Measurements from ENCODE around the gene P2RY11. TPM values are rescaled to one million over a fixed set of nuclear protein-coding genes. Genes with fewer than 3 reads are reported as not detected.

P2RY11 gene
- total RNA-seq, 1 donor from 2014 or later = 25.9 TPM

DNA sequence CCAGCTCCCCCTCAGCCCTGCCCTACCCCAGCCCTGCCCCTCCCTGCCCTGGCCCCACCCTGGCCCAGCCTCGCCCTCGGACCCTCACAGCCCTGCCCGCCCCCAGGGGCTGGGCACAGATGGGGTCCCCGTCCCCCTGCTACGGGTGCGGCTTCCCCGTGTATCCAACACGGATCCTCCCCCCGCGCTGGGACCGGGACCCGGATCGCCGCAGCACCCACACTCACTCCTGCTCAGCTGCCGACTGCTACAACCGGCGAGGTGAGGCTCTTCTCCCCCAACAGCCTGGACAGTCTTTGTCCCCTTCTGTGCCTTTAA is 20.2 kb upstream of the P2RY11 start:
- Mint-ChIP-seq H3K27me3 (ENCODE audit: low read depth) (peaks cover 42% of the 10 kb centered on the region), H3K36me3 (ENCODE audit: low read depth) (no peaks in the 10 kb centered on the region), H3K9me3 (no peaks in the 10 kb centered on the region), H3K27ac (ENCODE audit: unreplicated experiment) (no peak overlapping the region), H3K4me3 (no peak overlapping the region), H3K4me1 (no peaks in the 10 kb centered on the region)
- no peak for DNase-seq (ENCODE audit: low read depth, low spot score)
- TF ChIP-seq CTCF (conservative IDR thresholded peaks at IDR 0.05) = no peak

GRCh38 chr19:10091895-10092641 is 19.4 kb upstream of the P2RY11 start:
- Mint-ChIP-seq H3K9me3 (no peaks in the 10 kb centered on the region), H3K27me3 (ENCODE audit: low read depth) (peaks cover 37% of the 10 kb centered on the region), H3K36me3 (ENCODE audit: low read depth) (no peaks in the 10 kb centered on the region), H3K4me3 (no peak overlapping the region), H3K27ac (ENCODE audit: unreplicated experiment) (no peak overlapping the region), H3K4me1 (no peaks in the 10 kb centered on the region)
- no peak for TF ChIP-seq CTCF (conservative IDR thresholded peaks at IDR 0.05)
- no peak for DNase-seq (ENCODE audit: low read depth, low spot score)

DNA sequence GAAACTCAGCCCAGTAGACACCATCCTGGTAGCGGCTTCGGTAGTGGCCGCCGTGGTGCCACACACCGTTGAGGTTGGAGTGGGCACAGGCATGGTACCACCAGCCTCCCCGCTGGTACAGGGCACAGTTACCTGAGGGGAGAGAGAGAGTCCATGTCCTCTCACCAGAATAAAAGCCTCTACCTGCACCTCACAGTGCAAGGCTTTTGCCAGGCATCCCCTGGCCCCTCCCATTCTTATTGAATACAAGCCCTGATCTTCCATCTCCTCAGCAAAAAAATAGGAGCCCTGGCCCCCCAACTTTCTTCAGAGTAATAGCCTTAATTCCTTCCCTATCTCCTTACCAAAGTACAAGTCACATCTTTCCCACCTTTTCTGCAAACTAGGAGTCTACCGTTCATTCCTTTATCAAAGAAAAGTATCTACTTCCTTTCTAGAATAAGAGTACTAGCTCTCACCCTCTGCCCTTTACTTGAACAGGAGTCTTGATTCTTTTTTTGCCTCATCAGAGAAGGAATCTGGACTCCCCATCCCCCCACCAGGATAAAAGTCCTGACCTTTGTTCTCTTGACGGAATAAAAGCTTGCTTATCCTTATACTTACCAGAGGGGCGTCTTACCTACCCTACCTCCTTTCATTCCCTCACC is 18.7 kb upstream of the P2RY11 start:
- Mint-ChIP-seq H3K4me1 (no peaks in the 10 kb centered on the region), H3K36me3 (ENCODE audit: low read depth) (no peaks in the 10 kb centered on the region), H3K4me3 (no peak overlapping the region), H3K9me3 (no peaks in the 10 kb centered on the region), H3K27ac (ENCODE audit: unreplicated experiment) (no peak overlapping the region), H3K27me3 (ENCODE audit: low read depth) (peaks cover 30% of the 10 kb centered on the region)
- DNase-seq (ENCODE audit: low read depth, low spot score) = no peak
- no peak for TF ChIP-seq CTCF (conservative IDR thresholded peaks at IDR 0.05)

- H3K27me3 Mint-ChIP-seq (ENCODE audit: low read depth) = peaks cover 29% of the 10 kb centered on the region
- H3K27ac Mint-ChIP-seq (ENCODE audit: unreplicated experiment) = no peak overlapping the region
- no peak for DNase-seq (ENCODE audit: low read depth, low spot score)
- no peaks in the 10 kb centered on the region for H3K9me3 Mint-ChIP-seq
- H3K4me3 Mint-ChIP-seq = peak overlapping the region; percentile 27
- no peaks in the 10 kb centered on the region for H3K4me1 Mint-ChIP-seq
- H3K36me3 Mint-ChIP-seq (ENCODE audit: low read depth) = no peaks in the 10 kb centered on the region
- no peak for TF ChIP-seq CTCF (conservative IDR thresholded peaks at IDR 0.05)
These were observed 18.0 kb upstream of the P2RY11 start for GRCh38 chr19:10093295-10094186.

GRCh38 chr19:10095622-10095947 is 15.9 kb upstream of the P2RY11 start:
- no peak overlapping the region for H3K4me3 Mint-ChIP-seq

More at GRCh38 chr19:10095622-10095947, 15.9 kb upstream of the P2RY11 start:
- TF ChIP-seq CTCF (conservative IDR thresholded peaks at IDR 0.05) = no peak
- H3K27ac Mint-ChIP-seq (ENCODE audit: unreplicated experiment) = no peak overlapping the region
- H3K36me3 Mint-ChIP-seq (ENCODE audit: low read depth) = no peaks in the 10 kb centered on the region
- peaks cover 35% of the 10 kb centered on the region for H3K27me3 Mint-ChIP-seq (ENCODE audit: low read depth)
- no peaks in the 10 kb centered on the region for H3K9me3 Mint-ChIP-seq
- peaks cover 4% of the 10 kb centered on the region for H3K4me1 Mint-ChIP-seq
- DNase-seq (ENCODE audit: low read depth, low spot score) = no peak
